GM21367 (cell line): ENCODE data around the gene C1orf210.

Experiments
- ATAC-seq: cut with Tn5 transposase; IDR thresholded peaks from one replicate; pipeline ENCODE4 v1.9.1; 2021; ENCODE audit not compliant: unreplicated experiment

Gene C1orf210

DNA sequence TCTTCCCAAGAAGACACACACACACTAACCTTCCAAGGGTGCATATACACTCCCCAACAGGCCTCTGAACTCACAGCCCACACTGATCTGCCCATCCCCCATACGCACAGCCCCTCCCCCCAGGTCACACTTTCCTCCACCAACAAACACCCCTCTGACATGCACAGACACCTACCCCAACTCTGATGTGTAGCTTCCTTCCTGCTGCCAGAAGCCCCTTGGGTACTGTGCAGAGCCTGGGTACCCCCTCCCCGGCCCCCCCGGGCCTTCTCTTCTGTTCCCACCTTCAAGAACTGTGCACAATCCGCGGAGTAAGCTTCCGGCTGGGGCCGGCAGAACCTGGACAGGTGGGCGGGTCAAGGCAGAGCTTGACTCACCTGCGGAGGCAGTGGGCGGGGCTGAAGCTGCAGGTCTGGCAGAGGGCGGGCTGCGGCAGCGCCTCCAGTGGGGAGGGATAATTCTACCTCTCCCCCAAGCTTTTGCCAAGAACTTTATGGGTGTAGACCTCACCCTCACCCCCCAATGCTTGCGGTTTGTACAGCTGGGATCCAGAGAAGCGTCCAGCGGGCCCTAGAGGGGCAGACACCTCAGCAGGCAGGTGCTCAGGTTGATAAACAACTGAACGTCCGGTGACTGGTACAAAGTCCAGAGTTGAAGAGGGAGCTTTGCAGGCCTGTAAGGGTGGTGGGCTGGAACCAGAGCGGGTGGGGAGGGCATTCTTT, at the start of gene C1orf210:
TSS of gene C1orf210 (minus strand) at position 313 of the 722 bp plus-strand sequence. CDS start 2,311 bp downstream, outside the sequence.
- no peak for ATAC-seq

GRCh38 chr1:43334453-43335205, 49.2 kb upstream of the C1orf210 start:
- no peak for ATAC-seq

DNA sequence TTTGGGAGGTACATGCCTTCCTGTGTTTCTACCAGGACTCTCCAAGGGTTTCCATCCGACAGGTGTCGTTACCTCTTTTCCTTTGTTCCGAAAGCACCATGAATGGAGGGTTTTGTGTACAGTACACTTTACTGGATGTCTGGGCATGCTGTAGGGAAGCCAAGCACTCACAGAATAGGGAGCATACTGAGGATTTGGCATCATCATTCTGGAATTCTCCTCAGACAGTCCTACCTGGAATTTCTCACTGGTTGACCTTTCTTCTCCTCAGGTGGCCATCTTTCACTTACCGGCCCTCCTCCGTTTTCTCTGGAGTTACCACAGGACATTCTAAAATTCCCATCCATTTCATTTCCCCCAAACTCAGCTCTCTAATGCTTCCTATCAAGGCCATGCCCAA, 46.3 kb upstream of the C1orf210 start:
- no peak for ATAC-seq

GRCh38 chr1:43329995-43330751, 44.8 kb upstream of the C1orf210 start:
- no peak for ATAC-seq

GRCh38 chr1:43327549-43328292, 42.3 kb upstream of the C1orf210 start:
- no peak for ATAC-seq

GRCh38 chr1:43325381-43325780, 40.0 kb upstream of the C1orf210 start:
- no peak for ATAC-seq

GRCh38 chr1:43324810-43325209, 39.4 kb upstream of the C1orf210 start:
- ATAC-seq: no peak

- no peak for ATAC-seq
Observed at GRCh38 chr1:43322506-43322905, 37.1 kb upstream of the C1orf210 start.

DNA sequence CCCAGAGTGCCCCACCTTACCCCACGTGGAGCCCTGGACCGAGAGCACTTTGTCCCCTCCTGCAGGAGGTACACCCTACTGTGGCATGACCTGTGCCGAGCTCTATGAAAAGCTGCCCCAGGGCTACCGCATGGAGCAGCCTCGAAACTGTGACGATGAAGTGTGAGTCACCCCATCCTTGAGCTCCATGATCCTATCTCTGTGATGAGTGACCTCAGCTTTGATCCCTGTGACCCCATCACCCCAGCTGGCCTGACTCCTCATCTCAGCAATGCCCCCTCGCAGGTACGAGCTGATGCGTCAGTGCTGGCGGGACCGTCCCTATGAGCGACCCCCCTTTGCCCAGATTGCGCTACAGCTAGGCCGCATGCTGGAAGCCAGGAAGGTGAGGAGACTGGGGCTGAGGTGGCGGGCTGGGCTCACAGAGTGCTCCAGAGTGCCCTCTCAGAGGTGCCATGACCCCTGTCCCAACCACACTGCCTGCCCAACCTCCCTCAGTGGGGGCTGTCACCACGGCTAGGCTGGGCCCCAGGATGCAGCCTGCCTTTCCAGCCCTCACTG, 36.0 kb upstream of the C1orf210 start:
- ATAC-seq: no peak

GRCh38 chr1:43319766-43320165, 34.4 kb upstream of the C1orf210 start:
- ATAC-seq: no peak

GRCh38 chr1:43319288-43319687, 33.9 kb upstream of the C1orf210 start:
- ATAC-seq: no peak

DNA sequence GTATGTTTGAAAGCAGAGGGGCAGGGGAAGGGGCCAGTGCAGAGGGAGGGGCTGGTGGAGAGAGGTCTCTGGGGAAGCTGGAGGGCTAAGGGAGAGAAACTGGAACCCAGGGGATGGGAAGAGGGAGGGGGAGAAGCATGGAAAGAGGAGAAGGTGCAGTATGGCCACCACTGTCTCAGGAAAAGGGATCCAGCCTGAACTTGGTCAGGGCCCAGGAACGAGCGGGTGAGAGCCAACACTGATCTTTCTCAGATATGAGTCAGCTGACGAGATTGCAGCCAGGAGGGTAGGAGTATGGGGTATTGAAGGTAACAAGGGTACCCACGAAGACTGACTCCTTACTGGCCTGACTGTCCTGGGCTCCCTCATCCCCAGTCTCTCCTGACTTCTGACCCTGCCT, 33.5 kb upstream of the C1orf210 start:
- ATAC-seq: no peak

DNA sequence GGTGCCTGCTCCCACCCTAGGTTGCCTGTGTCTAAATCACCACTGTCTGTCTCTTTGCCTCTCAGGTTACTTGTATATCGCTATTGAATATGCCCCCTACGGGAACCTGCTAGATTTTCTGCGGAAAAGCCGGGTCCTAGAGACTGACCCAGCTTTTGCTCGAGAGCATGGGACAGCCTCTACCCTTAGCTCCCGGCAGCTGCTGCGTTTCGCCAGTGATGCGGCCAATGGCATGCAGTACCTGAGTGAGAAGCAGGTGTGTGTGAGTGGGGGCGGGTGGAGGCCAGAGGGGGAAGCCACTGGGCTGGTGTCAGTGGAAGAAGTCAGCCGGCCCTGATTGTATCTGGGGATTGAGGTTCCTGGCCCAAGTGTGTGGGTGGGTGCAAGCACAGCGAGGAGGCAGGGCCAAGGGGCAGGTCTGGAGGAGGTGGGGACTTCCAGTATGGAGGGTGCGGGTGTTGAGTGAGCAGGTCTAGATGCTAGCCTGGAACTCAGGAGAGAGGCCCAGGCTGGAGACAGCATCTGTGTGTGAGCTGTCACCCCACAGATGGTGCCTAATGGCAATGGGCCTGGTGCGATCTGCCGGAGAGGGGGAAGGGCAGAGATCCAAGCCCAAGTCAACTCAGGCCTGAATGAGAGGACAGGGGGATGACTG, 32.6 kb upstream of the C1orf210 start:
- ATAC-seq: no peak

GRCh38 chr1:43316738-43317520, 31.5 kb upstream of the C1orf210 start:
- ATAC-seq: no peak

DNA sequence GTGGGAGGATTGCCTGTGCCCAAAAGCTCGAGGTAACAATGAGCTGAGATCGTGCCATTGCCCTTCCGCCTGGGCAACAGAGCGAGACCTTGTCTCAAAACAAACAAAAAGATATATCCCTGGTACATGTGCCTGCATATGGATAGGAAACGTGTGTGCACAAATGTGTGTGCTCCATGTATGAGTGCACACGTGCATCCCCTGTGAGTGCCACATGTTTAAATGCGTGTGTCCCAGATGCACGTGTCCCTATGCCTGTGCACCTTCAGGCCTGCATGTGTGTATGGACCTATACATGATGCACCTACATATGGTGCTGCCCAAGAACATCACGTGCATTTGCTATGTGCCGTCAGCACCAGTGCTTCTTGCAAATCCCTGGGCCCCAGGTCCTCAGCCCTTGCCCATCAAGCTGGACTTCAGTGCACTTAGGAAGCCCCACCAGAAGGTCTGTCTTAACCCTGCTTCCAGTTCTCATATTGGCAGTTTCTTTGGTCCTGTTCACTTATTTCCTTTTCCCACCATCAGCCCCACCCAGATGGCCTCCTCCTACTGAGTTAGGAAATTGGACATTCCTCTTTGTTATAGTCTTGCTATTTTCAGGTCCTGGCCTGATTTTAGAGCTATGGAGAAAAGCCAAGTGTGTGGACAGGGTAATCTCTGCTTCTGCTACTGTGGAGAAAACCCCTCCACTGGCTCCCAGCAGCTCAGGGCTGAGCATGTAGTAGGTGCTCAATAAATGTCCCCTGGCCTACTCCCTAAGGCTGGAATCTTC, 30.8 kb upstream of the C1orf210 start:
- ATAC-seq: no peak

GRCh38 chr1:43315481-43315880, 30.1 kb upstream of the C1orf210 start:
- ATAC-seq: no peak

GRCh38 chr1:43314233-43314632, 28.9 kb upstream of the C1orf210 start:
- ATAC-seq: no peak

DNA sequence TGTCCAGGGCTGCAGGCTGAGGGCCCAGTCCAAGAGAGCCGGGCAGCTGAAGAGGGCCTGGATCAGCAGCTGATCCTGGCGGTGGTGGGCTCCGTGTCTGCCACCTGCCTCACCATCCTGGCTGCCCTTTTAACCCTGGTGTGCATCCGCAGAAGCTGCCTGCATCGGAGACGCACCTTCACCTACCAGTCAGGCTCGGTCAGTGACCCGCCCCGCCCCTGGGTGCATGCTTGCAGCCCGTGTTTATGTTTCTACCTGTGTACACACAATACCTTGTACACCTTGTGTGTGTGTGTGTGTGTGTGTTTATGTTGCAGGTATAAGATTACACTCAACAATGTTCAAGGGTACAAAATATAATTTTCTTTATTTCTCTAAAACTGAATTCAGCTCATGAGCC, 28.4 kb upstream of the C1orf210 start:
- no peak for ATAC-seq
